Measurements from ENCODE around the gene RMND5B. TPM values are rescaled to one million over a fixed set of nuclear protein-coding genes. Genes with fewer than 3 reads are reported as not detected.

RMND5B gene
- total RNA-seq: 10 to 100 TPM; 26.1 to 29.1 TPM

DNA sequence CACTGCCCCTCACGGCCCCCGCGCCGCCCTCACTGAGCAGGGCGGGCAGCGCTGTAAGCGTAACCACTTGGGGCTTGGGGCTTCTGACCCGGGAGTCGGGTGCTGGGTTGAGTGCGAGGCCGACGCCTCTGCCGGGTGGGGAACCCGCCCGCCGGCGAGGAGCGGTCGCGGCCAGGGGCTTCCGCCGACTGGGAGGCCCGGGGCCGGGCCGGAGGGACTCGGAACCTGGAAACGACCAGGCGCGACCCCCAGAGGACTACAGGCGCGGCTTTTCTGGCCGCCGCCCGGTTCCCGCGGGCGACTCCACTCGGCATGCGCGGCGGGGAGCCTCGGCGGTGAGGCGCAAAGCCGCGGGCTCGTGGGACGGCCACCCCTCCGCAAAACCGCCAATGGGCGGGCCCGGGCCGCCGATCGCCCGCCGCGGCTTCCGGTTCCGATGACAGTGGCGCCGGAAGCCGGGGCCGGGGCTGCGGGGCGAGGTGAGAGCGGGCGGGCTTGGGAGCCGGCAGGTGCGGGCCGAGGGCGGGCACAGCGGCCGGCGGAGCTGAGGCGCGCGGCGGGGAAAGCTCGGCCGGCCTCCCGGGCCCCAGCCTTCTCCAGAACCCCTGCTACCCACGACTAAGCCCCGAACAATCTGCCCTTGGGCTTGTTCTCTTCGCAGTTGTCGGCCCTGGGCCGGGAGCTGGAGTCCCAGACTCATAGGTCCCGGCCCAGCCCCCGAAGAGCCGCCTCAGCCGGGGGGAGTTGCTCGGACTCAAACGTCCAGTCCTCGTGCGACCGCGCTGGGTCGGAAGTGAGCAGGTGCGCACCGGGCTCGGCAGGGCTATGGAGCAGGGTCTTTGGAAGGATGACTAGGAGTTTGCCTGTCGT lies at the start of gene RMND5B:
TSS of gene RMND5B (plus strand) at position 439 of the 870 bp plus-strand sequence. CDS start 7,106 bp downstream, outside the sequence.

DNA sequence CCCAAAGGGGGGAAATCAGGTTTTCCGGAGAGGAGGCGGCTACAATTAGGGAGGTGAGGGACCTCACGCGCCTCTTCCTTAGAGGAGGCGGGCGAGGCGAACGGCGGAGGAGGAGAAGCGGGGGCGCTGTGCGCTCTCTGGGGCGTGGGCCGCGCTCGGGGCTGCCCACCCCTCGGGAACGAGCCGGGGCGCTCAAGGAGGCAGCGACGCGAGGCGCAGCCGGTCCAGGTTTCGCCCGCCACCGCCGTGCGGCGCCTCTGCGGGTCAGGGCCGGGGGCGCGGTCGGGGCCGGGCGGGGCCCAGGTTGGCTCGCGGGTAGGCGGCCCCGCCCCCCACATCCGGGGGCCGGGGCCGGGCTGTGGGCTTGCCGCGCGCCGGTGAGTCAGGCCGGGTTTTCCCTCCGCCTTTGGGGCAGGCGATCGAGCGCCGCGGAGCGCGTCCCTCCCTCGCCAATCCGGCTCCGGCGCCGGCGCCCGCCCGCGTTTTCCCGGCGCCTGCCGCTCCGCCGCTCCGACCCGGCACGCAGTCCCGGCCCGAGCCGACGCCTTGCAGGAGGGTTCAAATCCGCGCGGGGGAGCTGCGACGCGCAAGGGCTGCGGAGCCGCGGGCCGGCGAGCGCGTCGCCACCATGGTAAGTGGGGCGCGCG lies 17.6 kb upstream of the RMND5B start, which contains the start of gene N4BP3:
TSS of gene N4BP3 (plus strand) at position 392 of the 647 bp plus-strand sequence. CDS start 6,052 bp downstream, outside the sequence.

DNA sequence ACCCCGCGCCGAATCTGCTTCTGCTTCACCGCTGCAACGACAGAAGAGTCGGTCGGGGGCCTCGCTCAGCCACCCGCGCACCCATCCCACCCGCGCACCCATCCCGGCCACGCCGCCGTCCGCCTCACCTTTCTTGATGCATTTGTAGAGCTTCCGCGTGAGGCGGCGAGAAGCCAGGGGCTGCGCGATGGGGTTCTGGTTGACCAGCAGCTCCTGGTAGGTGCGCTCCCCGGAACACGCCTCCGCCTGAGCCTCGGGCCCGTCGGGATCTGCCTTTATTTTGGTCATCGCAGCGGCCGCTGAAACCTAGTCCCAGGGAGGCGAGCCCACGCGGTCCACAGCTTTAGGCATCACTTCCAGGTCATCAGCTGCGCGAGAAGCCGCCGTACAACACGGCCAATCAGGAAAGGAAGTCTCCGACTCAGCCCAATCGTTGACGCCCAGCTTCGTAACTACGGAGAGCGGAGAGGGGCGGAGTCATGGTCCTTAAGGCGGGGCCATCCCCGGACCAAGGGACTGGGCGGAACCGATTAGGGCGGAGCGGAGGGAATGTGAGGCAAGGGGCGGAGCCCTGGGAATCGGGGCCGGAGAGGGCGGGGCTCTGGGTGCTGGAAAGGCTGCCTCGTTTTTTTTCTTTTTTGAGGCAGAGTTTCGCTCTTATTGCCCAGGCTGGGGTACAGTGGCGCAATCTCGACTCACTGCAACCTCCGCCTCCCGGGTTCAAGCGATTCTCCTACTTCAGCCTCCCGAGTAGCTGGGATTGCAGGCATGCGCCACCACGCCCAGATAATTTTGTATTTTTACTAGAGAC lies 22.9 kb downstream of the RMND5B start, which contains the start of gene NHP2:
TSS of gene NHP2 (minus strand) at position 356 of the 811 bp plus-strand sequence. CDS start at position 288, 68 bp downstream.

DNA sequence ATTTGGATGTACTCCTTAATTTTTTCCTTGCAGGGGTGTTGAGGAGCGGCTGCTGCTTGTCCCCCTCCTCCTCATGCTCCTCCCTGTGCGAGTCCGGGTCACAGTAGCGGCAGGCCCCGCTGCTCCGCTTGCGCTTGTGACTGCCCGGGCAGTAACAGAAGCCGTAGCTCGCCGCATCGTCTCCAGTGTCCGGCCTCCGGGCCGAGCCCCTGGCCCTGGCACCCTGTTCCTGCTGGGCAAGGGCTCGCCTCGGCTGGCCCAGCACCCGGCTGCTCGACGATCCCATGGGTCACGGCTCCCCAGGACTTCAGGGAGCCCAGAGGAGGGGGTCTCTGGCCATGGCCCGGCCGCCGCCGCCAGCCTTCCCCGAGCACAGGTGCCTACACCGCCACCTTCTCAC lies 56.2 kb downstream of the RMND5B start, which contains the start of gene GMCL2:
TSS of gene GMCL2 (minus strand) at position 358 of the 400 bp plus-strand sequence. CDS start at position 286, 72 bp downstream.

Other genes with a start within 250 kb of the RMND5B start
- gene PROP1, start 134.8 kb upstream of the RMND5B start, total RNA-seq: not detected
- 1 to 10 TPM; 3.4 to 3.8 TPM for gene N4BP3, start 17.5 kb upstream of the RMND5B start, total RNA-seq
- gene NHP2, start 22.9 kb downstream of the RMND5B start, total RNA-seq: 100 to 1,000 TPM; 122 to 127 TPM
- not detected for gene GMCL2, start 56.4 kb downstream of the RMND5B start, total RNA-seq
- 100 to 1,000 TPM; 156 to 159 TPM for gene HNRNPAB, start 73.5 kb downstream of the RMND5B start, total RNA-seq
- gene PHYKPL, start 101.8 kb downstream of the RMND5B start, total RNA-seq: 100 to 1,000 TPM; 158 to 163 TPM

Measured in activated naive CD4-positive, alpha-beta T cell treated with anti-CD3 and anti-CD28 coated beads, Interleukin-2, amount 10 ng/mL, durations not matched to agents 5 hours and 36 hours (primary cell).